Ovary (tissue), 9 donors: ENCODE measurements around the gene UMOD. TPM values are rescaled to one million over a fixed set of nuclear protein-coding genes. Genes with fewer than 3 reads are reported as not detected.

Experiments
- DNase-seq, 5 donors: peaks; one replicate each; pipeline ENCODE4 v3.0.0-alpha.2; 2019 to 2020
- H3K27ac ChIP-seq, 2 donors: fragments of 200-600 bp; one replicate each; pipeline versions ENCODE4 v1.5.1 to v1.8.0; 2019 to 2022
- H3K27me3 ChIP-seq: fragments of 200-600 bp; one replicate; pipeline ENCODE4 v1.8.0; 2022
- H3K36me3 ChIP-seq: fragments of 200-600 bp; sonication (generic); one replicate; pipeline ENCODE4 v1.5.1; 2019
- H3K4me1 ChIP-seq: one replicate; pipeline ENCODE4 v1.8.1; 2013; ENCODE audit warnings: mild to moderate bottlenecking, moderate library complexity; ENCODE audit not compliant: insufficient read depth
- H3K4me3 ChIP-seq: fragments of 200-600 bp; sonication (generic); one replicate; pipeline ENCODE4 v1.5.1; 2017
- H3K9me3 ChIP-seq, 2 donors: fragments of 200-600 bp in 1 of 2; sonication (generic) in 1 of 2; one replicate each; pipeline versions ENCODE4 v1.5.1 to v1.8.1; 2013 to 2019; ENCODE audit warnings: mild to moderate bottlenecking in 1 of 2, moderate library complexity in 1 of 2
- CTCF ChIP-seq, 3 donors: fragments of 450-650 bp in 2 of 3; fragments of 200-600 bp in 1 of 3; IDR thresholded peaks; one replicate each; pipeline versions ENCODE4 v1.5.1 to v1.8.0; 2016 to 2022; ENCODE audit warnings: antibody characterized with exemption in 3 of 3, mild to moderate bottlenecking in 1 of 3
- EP300 ChIP-seq: sonication (generic); formaldehyde crosslinking; IDR thresholded peaks from one replicate; pipeline ENCODE4 v1.6.1; 2017; ENCODE audit warnings: antibody characterized with exemption
- POLR2A ChIP-seq: fragments of 450-650 bp; IDR thresholded peaks from one replicate; pipeline ENCODE4 v1.6.1; 2017; ENCODE audit warnings: antibody characterized with exemption, mild to moderate bottlenecking, moderate library complexity
- WGBS, 3 donors: extraction: QIAGEN DNeasy Blood & Tissue Kit in 1 of 3; methylation state at CpG; one replicate each; pipeline versions ENCODE4 v1.1.5 to v1.1.7; 2013 to 2017; 5-methylcytosine and 5-hydroxymethylcytosine counted together
- intact Hi-C, 4 donors: fragments of 100-400 bp; cut with DNase I; formaldehyde crosslinking; loops; one replicate each; pipeline versions ENCODE4 v1.11.0 to v1.15.1; 2022 to 2023
- polyA plus RNA-seq, 2 donors: library from polyadenylated mRNA; stranded (reverse); fragments of 200-250 nt in 1 of 2; fragments of 350-450 nt in 1 of 2; fragmentation: Illumina TruSeq in 1 of 2; extraction: RNeasy Lipid Tissue Mini Kit (QIAGEN cat#74804) in 1 of 2; gene quantifications; one replicate each; pipeline ENCODE4 v1.2.3, GENCODE V29; 2013 to 2014
- total RNA-seq, 7 donors: library from RNA; depleted of rRNA in 2 of 7; stranded (reverse); fragments of >200 nt in 2 of 7; fragmentation: NEBNext Ultra II Directional in 3 of 7; extraction: Animal tissue kit (Norgen Biotek cat#: 25700) in 3 of 7; gene quantifications; one replicate each; pipeline versions ENCODE4 v1.1.0 to v1.2.4, GENCODE V29; 2016 to 2023
- donor health status: DM: no; HTN: no; CAD: no; lungs with moderate emphysema.
- donor health status: DM: no; HTN: no; CAD: no.
- donor health status: Bipolar disorder and iron deficiency.
- donor health status: DM: yes; HTN: yes; CAD: no.
- donor health status: DM: no; HTN: no; CAD: no.
- donor health status: DM: yes; HTN: yes; CAD: no.

The UMOD gene
- total and polyA plus RNA-seq, 9 donors: not detected

- Histone ChIP-seq H3K4me1 (peaks cover 5% of the 10 kb centered on the region), H3K4me3 (no peak overlapping the region), H3K9me3 (no peaks in the 10 kb centered on the region), H3K27ac (no peak overlapping the region), H3K36me3 (no peaks in the 10 kb centered on the region), H3K27me3 (no peaks in the 10 kb centered on the region)
- DNase-seq: no peak
- no peak for TF ChIP-seq POLR2A
- TF ChIP-seq EP300: no peak
- no peak for TF ChIP-seq CTCF (IDR thresholded peaks at IDR 0.05)
- WGBS, 3 donors: 68 to 74% (median 72%) methylated on average over 5 of the region's 5 CpGs
- intact Hi-C loops: no loop called here
Measured at GRCh38 chr16:20344611-20345010, 7.9 kb downstream of the UMOD start.

GRCh38 chr16:20339744-20340143, 12.8 kb downstream of the UMOD start:
- no peaks in the 10 kb centered on the region for H3K9me3 ChIP-seq
- no peak for TF ChIP-seq POLR2A
- TF ChIP-seq EP300: no peak
- no peak for TF ChIP-seq CTCF (IDR thresholded peaks at IDR 0.05)
- no peaks in the 10 kb centered on the region for H3K36me3 ChIP-seq
- no peaks in the 10 kb centered on the region for H3K27me3 ChIP-seq
- intact Hi-C loops: no loop called here
- H3K27ac ChIP-seq: no peak overlapping the region
- WGBS, 3 donors: 85 to 88% (median 87%) methylated on average over 3 of the region's 3 CpGs
- H3K4me3 ChIP-seq: no peak overlapping the region
- DNase-seq: no peak
- no peaks in the 10 kb centered on the region for H3K4me1 ChIP-seq

- Histone ChIP-seq H3K27ac (no peak overlapping the region), H3K36me3 (no peaks in the 10 kb centered on the region), H3K27me3 (no peaks in the 10 kb centered on the region), H3K9me3 (no peaks in the 10 kb centered on the region), H3K4me1 (no peaks in the 10 kb centered on the region), H3K4me3 (no peak overlapping the region)
- TF ChIP-seq EP300 (no peak), CTCF (IDR thresholded peaks at IDR 0.05) (no peak), POLR2A (no peak)
- WGBS, 3 donors: 58 to 61% (median 59%) methylated on average over 2 of the region's 2 CpGs
- DNase-seq: no peak
- intact Hi-C loops: no loop called here
Measured at GRCh38 chr16:20336955-20337354, 15.6 kb downstream of the UMOD start.

- DNase-seq: no peak
- 76 to 94% (median 93%) methylated on average over 1 of the region's 1 CpG for WGBS, 3 donors
- Histone ChIP-seq H3K36me3 (no peaks in the 10 kb centered on the region), H3K27ac (no peak overlapping the region), H3K4me1 (no peaks in the 10 kb centered on the region), H3K4me3 (no peak overlapping the region), H3K9me3 (no peaks in the 10 kb centered on the region), H3K27me3 (no peaks in the 10 kb centered on the region)
- intact Hi-C loops: no loop called here
- TF ChIP-seq CTCF (IDR thresholded peaks at IDR 0.05): no peak
- no peak for TF ChIP-seq POLR2A
- TF ChIP-seq EP300: no peak
Measured at GRCh38 chr16:20334396-20334795, 18.1 kb downstream of the UMOD start.

GRCh38 chr16:20333120-20333519, 19.4 kb downstream of the UMOD start:
- WGBS, 3 donors: 56 to 69% (median 62%) methylated on average over 5 of the region's 5 CpGs
- no peaks in the 10 kb centered on the region for H3K4me1 ChIP-seq
- no peaks in the 10 kb centered on the region for H3K27me3 ChIP-seq
- intact Hi-C loops: no loop called here
- no peak overlapping the region for H3K4me3 ChIP-seq
- TF ChIP-seq POLR2A: no peak
- TF ChIP-seq CTCF (IDR thresholded peaks at IDR 0.05): no peak
- TF ChIP-seq EP300: no peak
- DNase-seq: no peak
- H3K9me3 ChIP-seq: no peaks in the 10 kb centered on the region
- H3K36me3 ChIP-seq: no peaks in the 10 kb centered on the region
- H3K27ac ChIP-seq: no peak overlapping the region
